GM21447 (cell line): Measurements from ENCODE around the gene STAT1.

Experiments used
- ATAC-seq: cut with Tn5 transposase; IDR thresholded peaks from one replicate; pipeline ENCODE4 v1.9.1; 2021; ENCODE audit not compliant: unreplicated experiment

STAT1 gene

GRCh38 chr2:191013932-191014652, at the start of gene STAT1:
Gene STAT1 (minus strand): TSS chr2:191014171. CDS start chr2:191010003, 4,168 bp downstream.
- ATAC-seq: peak; percentile 84

GRCh38 chr2:191063584-191063983, 49.6 kb upstream of the STAT1 start:
- ATAC-seq: no peak

- ATAC-seq: no peak
Measured at GRCh38 chr2:191061381-191061980, 47.5 kb upstream of the STAT1 start.

- ATAC-seq: no peak
Measured at GRCh38 chr2:191059308-191059707, 45.3 kb upstream of the STAT1 start.

GRCh38 chr2:191056228-191056627, 42.3 kb upstream of the STAT1 start:
- ATAC-seq: no peak

- no peak for ATAC-seq
Measured at GRCh38 chr2:191053256-191053655, 39.3 kb upstream of the STAT1 start.

- ATAC-seq: peak; percentile 53
Measured at GRCh38 chr2:191051825-191052778, 38.1 kb upstream of the STAT1 start.

GRCh38 chr2:191051177-191051576, 37.2 kb upstream of the STAT1 start:
- no peak for ATAC-seq

- ATAC-seq: no peak
Measured at GRCh38 chr2:191050640-191050987, 36.6 kb upstream of the STAT1 start.

GRCh38 chr2:191049728-191050639, 36.0 kb upstream of the STAT1 start:
- ATAC-seq: peak; percentile 72

- no peak for ATAC-seq
Measured at GRCh38 chr2:191048073-191048472, 34.1 kb upstream of the STAT1 start.

GRCh38 chr2:191045141-191045540, 31.2 kb upstream of the STAT1 start:
- no peak for ATAC-seq

GRCh38 chr2:191043438-191043837, 29.5 kb upstream of the STAT1 start:
- no peak for ATAC-seq

- ATAC-seq: no peak
Measured at GRCh38 chr2:191041418-191042161, 27.6 kb upstream of the STAT1 start.

- no peak for ATAC-seq
Measured at GRCh38 chr2:191039616-191040015, 25.6 kb upstream of the STAT1 start.

- ATAC-seq: no peak
Measured at GRCh38 chr2:191038741-191039140, 24.8 kb upstream of the STAT1 start.

GRCh38 chr2:191038241-191038725, 24.3 kb upstream of the STAT1 start:
- ATAC-seq: no peak

- no peak for ATAC-seq
Measured at GRCh38 chr2:191037351-191037750, 23.4 kb upstream of the STAT1 start.

GRCh38 chr2:191036363-191036762, 22.4 kb upstream of the STAT1 start:
- no peak for ATAC-seq
